Esophagus (tissue), 2 donors: ENCODE results near the gene FSCN2. TPM values are rescaled to one million over a fixed set of nuclear protein-coding genes. Genes with fewer than 3 reads are reported as not detected.
"Not testable (repeated sequence)": the region's sequence is repeated elsewhere in the genome, so short reads cannot be mapped to it uniquely, and the experiment has no call there.

Source experiments
- H3K27ac ChIP-seq, 2 donors: one replicate each; pipeline ENCODE4 v1.5.1; 2013; ENCODE audit warnings: low read depth in 2 of 2, mild to moderate bottlenecking in 2 of 2, inconsistent platforms in 1 of 2, low read length in 1 of 2, moderate library complexity in 1 of 2
- H3K27me3 ChIP-seq, 2 donors: one replicate each; pipeline ENCODE4 v1.6.1; 2013; ENCODE audit warnings: low read length in 2 of 2, control low read depth in 1 of 2, mild to moderate bottlenecking in 1 of 2; ENCODE audit not compliant: insufficient read depth in 2 of 2, control insufficient read depth in 1 of 2
- H3K36me3 ChIP-seq, 2 donors: one replicate each; pipeline ENCODE4 v1.6.1; 2013; ENCODE audit warnings: low read length in 1 of 2; ENCODE audit not compliant: control insufficient read depth in 2 of 2, insufficient read depth in 2 of 2
- H3K4me1 ChIP-seq, 2 donors: one replicate each; pipeline ENCODE4 v1.6.1; 2013; ENCODE audit warnings: low read length in 1 of 2; ENCODE audit not compliant: control insufficient read depth in 2 of 2, insufficient read depth in 2 of 2
- H3K4me3 ChIP-seq, 2 donors: one replicate each; pipeline ENCODE4 v1.5.1; 2013; ENCODE audit warnings: low read length in 2 of 2, mild to moderate bottlenecking in 2 of 2, low read depth in 1 of 2, moderate library complexity in 1 of 2
- H3K9me3 ChIP-seq, 2 donors: one replicate each; pipeline ENCODE4 v1.6.1; 2013; ENCODE audit warnings: mild to moderate bottlenecking in 2 of 2, low read depth in 1 of 2, low read length in 1 of 2, moderate library complexity in 1 of 2; ENCODE audit not compliant: control insufficient read depth in 2 of 2, insufficient read depth in 1 of 2
- WGBS, 2 donors: extraction: QIAGEN DNeasy Blood & Tissue Kit; methylation state at CpG; one replicate each; pipeline ENCODE4 v1.1.7; 2013; 5-methylcytosine and 5-hydroxymethylcytosine counted together
- polyA plus RNA-seq, 2 donors: library from polyadenylated mRNA; stranded (reverse); fragments of 200-250 nt; gene quantifications; one replicate each; pipeline ENCODE4 v1.2.3, GENCODE V29; 2013
- donor health status: healthy with polysubstance abuse.
- donor health status: Bipolar disorder and iron deficiency.

FSCN2 gene
- polyA plus RNA-seq, 2 donors = 0.54 to 2.0 TPM

DNA sequence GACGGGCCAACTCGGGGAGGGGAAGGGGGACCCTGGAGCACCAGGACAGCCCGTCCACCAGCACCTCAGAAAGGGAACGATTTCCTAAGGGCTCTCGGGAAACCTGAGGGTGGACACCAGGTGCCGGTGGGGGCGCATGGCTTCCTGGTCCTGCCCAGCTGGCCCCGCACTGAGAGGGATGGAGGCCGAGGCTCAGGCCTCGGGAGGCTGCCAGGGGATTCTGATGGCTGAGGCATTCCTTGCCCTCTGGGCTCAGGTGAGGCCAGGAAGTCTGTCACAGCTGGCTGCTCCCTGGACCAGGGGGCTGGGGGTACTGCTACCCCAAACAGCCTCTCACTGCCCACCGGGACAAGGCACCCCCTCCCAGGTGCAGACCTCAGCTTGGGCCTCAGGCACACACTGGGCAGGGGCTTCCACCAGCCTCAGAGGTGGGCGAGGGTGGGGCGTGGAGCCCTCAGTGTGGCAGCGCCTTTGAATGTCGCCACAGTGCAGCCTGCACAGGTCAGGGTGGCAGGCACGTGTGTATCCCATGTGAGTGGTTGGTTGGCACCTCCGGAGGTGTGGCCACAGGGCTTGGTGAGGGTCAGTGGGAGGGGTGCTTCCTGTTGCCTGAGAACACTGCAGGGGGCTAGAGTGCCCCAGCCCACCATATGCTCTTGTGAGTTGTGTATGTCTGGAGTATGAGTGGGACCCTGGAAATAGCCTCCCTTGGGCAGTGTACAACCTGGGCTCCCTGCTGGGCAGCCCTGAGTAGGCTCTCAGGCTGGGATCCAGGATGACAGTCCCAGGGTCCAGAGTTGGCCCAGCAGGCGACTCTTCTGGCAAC is 3.9 kb upstream of the FSCN2 start:
- Histone ChIP-seq H3K27me3 (peaks cover 0 to 7% of the 10 kb centered on the region in 2 donors), H3K9me3 (peaks cover 0 to 1% of the 10 kb centered on the region in 2 donors), H3K36me3 (no peaks in the 10 kb centered on the region), H3K27ac (no peak overlapping the region), H3K4me3 (no peak overlapping the region), H3K4me1 (peaks cover 0 to 22% of the 10 kb centered on the region in 2 donors)
- WGBS, 2 donors = 64 to 65% methylated on average over 14 to 18 of the region's 18 CpGs

DNA sequence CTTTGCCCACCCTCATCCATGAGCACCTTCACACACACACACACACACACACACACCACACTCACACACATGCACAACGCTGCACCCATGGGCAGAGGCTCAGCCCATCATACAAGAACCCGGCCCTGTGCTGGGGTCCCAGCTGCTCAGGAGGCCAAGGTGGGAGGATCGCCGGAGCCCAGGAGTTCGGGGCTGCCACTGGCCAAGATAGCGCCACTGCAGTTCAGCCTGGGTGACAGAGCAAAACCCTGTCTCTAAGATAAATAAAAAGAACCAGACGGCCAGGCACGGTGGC is 3.4 kb upstream of the FSCN2 start:
- H3K9me3 ChIP-seq = peaks cover 0 to 1% of the 10 kb centered on the region in 2 donors
- 87 to 88% methylated on average over 8 of the region's 8 CpGs for WGBS, 2 donors
- H3K27ac ChIP-seq = no peak overlapping the region
- H3K4me1 ChIP-seq = peaks cover 0 to 17% of the 10 kb centered on the region in 2 donors
- H3K27me3 ChIP-seq = peaks cover 0 to 7% of the 10 kb centered on the region in 2 donors
- H3K4me3 ChIP-seq = no peak overlapping the region
- no peaks in the 10 kb centered on the region for H3K36me3 ChIP-seq

DNA sequence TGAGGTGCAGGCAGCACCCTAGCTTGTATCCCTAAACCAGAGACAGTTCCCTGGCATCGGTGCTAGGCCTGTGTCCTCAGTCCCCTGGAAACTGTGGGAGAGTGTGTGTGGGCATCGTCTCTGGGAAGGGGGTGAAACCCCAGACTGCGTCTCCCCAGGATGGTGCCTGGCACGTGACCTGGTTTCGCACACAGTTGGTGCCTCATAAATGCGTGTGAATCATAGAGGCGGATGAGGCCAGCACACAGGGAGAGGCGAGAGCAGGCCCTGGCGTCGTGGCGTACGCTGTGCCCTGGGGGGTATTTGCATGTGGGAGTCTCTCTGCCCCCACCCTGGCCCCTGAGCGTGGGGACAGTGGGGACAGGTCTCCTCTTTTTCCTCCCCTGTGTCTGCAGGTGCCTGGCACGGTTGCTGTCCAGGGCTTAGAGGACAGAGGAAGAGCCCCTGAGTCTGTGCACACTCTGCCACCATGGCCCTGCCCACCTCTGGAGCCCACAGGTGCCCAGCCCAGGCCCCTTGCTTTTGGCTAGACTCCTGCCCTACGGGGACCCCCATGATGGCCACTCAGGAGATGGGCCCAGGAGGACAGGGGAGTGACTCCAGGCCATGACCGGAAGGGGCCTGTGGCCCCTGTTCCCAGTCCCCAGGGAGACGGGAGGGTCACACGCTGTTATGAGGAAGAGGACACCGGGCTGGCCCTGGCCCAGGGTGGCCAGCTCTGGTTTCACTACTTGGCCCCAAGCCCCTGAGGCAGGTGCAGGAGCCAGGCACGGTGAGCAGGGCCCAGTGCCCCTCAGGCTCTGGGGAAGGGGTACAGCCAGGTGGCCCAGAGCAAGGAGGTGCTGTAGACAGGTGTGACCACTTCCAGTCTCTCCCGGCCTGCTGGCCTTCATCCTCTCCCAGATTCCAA is 1.3 kb upstream of the FSCN2 start:
- Histone ChIP-seq H3K36me3 (no peaks in the 10 kb centered on the region), H3K27ac (no peak overlapping the region), H3K9me3 (peaks cover 0 to 6% of the 10 kb centered on the region in 2 donors), H3K4me1 (peaks cover 0 to 15% of the 10 kb centered on the region in 2 donors), H3K4me3 (no peak overlapping the region), H3K27me3 (peaks cover 0 to 7% of the 10 kb centered on the region in 2 donors)
- WGBS, 2 donors = 81 to 82% methylated on average over 20 to 21 of the region's 21 CpGs

DNA sequence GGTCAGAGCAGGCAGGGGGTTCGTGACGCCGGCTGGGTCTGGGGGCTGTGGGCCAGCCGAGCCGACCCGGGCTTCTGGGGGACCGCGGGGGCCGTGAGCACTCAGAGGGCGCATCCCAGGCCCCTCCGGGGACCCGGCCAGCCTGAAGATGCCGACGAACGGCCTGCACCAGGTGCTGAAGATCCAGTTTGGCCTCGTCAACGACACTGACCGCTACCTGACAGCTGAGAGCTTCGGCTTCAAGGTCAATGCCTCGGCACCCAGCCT is 140 bp downstream of the FSCN2 start:
- H3K9me3 ChIP-seq = peaks cover 0 to 9% of the 10 kb centered on the region in 2 donors
- H3K27ac ChIP-seq = no peak overlapping the region
- peaks cover 0 to 7% of the 10 kb centered on the region in 2 donors for H3K27me3 ChIP-seq
- no peak overlapping the region for H3K4me3 ChIP-seq
- WGBS, 2 donors = 36 to 55% methylated on average over 11 to 20 of the region's 20 CpGs
- H3K36me3 ChIP-seq = no peaks in the 10 kb centered on the region
- peaks cover 0 to 14% of the 10 kb centered on the region in 2 donors for H3K4me1 ChIP-seq

DNA sequence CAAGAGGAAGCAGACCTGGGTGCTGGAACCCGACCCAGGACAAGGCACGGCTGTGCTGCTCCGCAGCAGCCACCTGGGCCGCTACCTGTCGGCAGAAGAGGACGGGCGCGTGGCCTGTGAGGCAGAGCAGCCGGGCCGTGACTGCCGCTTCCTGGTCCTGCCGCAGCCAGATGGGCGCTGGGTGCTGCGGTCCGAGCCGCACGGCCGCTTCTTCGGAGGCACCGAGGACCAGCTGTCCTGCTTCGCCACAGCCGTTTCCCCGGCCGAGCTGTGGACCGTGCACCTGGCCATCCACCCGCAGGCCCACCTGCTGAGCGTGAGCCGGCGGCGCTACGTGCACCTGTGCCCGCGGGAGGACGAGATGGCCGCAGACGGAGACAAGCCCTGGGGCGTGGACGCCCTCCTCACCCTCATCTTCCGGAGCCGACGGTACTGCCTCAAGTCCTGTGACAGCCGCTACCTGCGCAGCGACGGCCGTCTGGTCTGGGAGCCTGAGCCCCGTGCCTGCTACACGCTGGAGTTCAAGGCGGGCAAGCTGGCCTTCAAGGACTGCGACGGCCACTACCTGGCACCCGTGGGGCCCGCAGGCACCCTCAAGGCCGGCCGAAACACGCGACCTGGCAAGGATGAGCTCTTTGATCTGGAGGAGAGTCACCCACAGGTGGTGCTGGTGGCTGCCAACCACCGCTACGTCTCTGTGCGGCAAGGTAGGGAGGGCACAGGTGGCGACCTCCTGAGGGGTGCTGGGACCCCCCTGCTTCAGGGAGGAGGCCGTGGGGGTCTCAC is 667 bp downstream of the FSCN2 start:
- H3K4me3 ChIP-seq = no peak overlapping the region
- H3K4me1 ChIP-seq = peaks cover 0 to 13% of the 10 kb centered on the region in 2 donors
- H3K9me3 ChIP-seq = peaks cover 0 to 9% of the 10 kb centered on the region in 2 donors
- H3K36me3 ChIP-seq = no peaks in the 10 kb centered on the region
- H3K27me3 ChIP-seq = peaks cover 0 to 7% of the 10 kb centered on the region in 2 donors
- no peak overlapping the region for H3K27ac ChIP-seq
- WGBS, 2 donors = 71 to 77% methylated on average over 57 to 62 of the region's 62 CpGs

DNA sequence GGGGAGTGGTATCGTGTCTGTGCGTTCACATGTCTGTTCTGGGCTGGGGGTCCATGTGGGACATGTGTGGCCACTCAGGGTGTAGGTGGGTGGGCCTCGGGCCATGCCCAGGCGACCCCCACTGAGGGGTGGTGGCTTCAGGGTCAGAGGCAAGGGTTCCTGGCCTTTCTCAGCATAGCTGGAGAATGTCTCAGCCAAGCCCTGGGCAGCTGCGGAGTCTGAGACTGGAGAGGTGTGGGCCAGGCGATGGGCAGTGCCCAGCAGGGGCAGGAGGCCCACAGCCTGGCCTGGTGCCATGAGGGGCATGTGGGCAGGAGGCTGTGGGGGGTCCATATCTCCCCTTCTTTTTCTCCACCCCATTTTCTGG is 1.2 kb downstream of the FSCN2 start:
- H3K36me3 ChIP-seq = no peaks in the 10 kb centered on the region
- H3K27ac ChIP-seq = no peak overlapping the region
- H3K27me3 ChIP-seq = peaks cover 0 to 7% of the 10 kb centered on the region in 2 donors
- 82 to 83% methylated on average over 6 of the region's 6 CpGs for WGBS, 2 donors
- H3K9me3 ChIP-seq = peaks cover 0 to 9% of the 10 kb centered on the region in 2 donors
- peaks cover 0 to 13% of the 10 kb centered on the region in 2 donors for H3K4me1 ChIP-seq
- H3K4me3 ChIP-seq = no peak overlapping the region

DNA sequence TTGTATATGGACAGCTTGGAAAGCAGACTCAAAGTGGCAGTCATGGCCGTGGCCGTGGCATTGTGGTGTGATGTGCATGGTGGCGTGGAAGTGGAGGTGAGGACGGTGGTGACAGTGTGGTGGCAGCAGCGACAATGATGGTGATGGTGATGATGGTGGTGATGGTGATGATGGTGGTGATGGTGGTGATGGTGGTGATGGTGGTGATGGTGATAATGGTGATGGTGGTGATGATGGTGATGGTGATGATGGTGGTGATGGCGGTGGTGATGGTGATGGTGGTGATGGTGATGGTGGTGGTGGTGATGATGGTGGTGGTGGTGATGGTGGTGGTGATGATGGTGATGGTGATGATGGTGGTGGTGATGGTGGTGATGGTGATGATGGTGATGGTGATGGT is 2.8 kb downstream of the FSCN2 start:
- 84 to 88% methylated on average over 6 of the region's 6 CpGs for WGBS, 2 donors
- Histone ChIP-seq H3K27me3 (peaks cover 0 to 10% of the 10 kb centered on the region in 2 donors), H3K4me1 (peaks cover 0 to 13% of the 10 kb centered on the region in 2 donors)
- H3K9me3 ChIP-seq, H3K36me3 ChIP-seq, H3K4me3 ChIP-seq, H3K27ac ChIP-seq: not testable (repeated sequence)

DNA sequence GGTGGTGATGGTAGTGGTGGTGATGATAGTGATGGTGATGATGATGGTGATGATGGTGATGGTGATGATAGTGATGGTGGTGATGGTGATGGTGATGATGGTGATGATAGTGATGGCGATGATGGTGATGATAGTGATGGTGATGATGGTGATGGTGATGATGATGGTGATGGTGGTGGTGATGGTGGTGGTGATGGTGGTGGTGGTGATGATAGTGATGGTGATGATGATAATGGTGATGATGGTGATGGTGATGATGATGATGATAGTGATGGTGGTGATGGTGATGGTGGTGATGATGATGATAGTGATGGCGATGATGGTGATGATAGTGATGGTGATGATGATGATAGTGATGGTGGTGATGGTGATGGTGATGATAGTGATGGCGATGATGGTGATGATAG is 3.8 kb downstream of the FSCN2 start:
- H3K27me3 ChIP-seq = peaks cover 0 to 20% of the 10 kb centered on the region in 2 donors
- H3K36me3 ChIP-seq, H3K27ac ChIP-seq, H3K4me3 ChIP-seq, H3K9me3 ChIP-seq: not testable (repeated sequence)
- peaks cover 0 to 16% of the 10 kb centered on the region in 2 donors for H3K4me1 ChIP-seq
- WGBS, 2 donors = 96% methylated on average over 3 of the region's 3 CpGs

DNA sequence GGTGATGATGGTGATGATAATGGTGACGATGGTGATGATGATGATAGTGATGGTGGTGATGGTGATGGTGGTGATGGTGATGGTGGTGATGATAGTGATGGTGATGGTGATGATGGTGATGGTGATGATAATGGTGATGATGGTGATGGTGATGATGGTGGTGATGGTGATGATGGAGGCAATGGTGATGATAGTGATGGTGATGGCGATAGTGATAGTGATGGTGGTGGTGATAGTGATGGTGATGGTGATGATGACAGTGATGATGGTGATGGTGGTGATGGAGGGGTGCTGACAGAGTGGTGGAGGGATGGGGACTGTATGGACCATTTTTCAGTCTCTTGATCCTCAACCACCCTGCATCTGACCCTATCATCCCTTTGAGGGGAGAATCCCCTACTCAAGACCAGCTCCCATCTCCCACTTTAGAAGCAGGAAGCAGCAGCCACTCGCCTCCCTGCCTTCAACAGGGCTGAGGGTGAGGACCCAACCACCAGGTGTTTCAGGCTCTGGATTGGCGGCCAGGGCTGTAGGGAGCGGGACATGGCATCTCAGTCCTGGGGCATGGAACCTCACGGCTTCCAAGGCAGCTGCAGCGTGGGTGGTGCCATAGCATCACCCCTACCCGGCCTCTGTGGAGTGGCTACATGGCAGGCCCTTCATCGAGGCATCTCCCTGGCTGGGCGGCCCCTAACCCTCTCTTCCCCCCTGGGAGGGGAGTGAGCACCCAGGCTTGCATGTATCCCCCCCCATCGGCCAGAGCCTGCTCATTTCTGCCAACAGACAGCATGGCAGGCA is 4.5 kb downstream of the FSCN2 start:
- 88 to 90% methylated on average over 11 of the region's 11 CpGs for WGBS, 2 donors
- H3K27ac ChIP-seq = no peak overlapping the region
- H3K27me3 ChIP-seq = peaks cover 0 to 20% of the 10 kb centered on the region in 2 donors
- no peaks in the 10 kb centered on the region for H3K36me3 ChIP-seq
- H3K4me3 ChIP-seq = no peak overlapping the region
- H3K9me3 ChIP-seq = peaks cover 0 to 9% of the 10 kb centered on the region in 2 donors
- peaks cover 0 to 14% of the 10 kb centered on the region in 2 donors for H3K4me1 ChIP-seq
